OCI-LY7 (cell line): Measurements from ENCODE around the gene OR2T3. TPM values are rescaled to one million over a fixed set of nuclear protein-coding genes. Genes with fewer than 3 reads are reported as not detected.
"Not testable (repeated sequence)": the region's sequence is repeated elsewhere in the genome, so short reads cannot be mapped to it uniquely, and the experiment has no call there.

Source experiments
- BruUV-seq: library from RNA; stranded (reverse); fragments of 400-500 nt; replicated peaks from 2 replicates; lab custom pipeline; 2021; lab: Mats Ljungman, UMichigan
- CTCF ChIA-PET: fragments of 300-600 bp; sonication (Branson Sonifier 250); formaldehyde crosslinking; loops from one replicate; lab custom pipeline; 2022; ENCODE audit warnings: antibody characterized with exemption; ENCODE audit not compliant: unreplicated experiment; lab: Charles Lee
- POLR2A ChIA-PET: fragments of 300-600 bp; sonication (Branson Sonifier 250); formaldehyde crosslinking; loops from one replicate; lab custom pipeline; 2022; ENCODE audit warnings: antibody characterized with exemption; lab: Charles Lee
- DNase-seq: peaks from one replicate; pipeline ENCODE4 v3.0.0-alpha.2; 2015; ENCODE audit warnings: low spot score
- H2AFZ ChIP-seq: fragments of 200-600 bp; sonication (generic), shearing (Covaris generic); 2 replicates; pipeline ENCODE4 v1.6.1; 2014; ENCODE audit warnings: mild to moderate bottlenecking, antibody characterized with exemption, low read length, moderate library complexity
- H3K27ac ChIP-seq: fragments of 200-600 bp; sonication (generic); 2 replicates; pipeline ENCODE4 v1.5.1; 2014; ENCODE audit warnings: mixed run types, low read depth, mild to moderate bottlenecking, moderate library complexity, low read length, inconsistent platforms; ENCODE audit not compliant: poor library complexity, severe bottlenecking
- H3K36me3 ChIP-seq: fragments of 200-600 bp; sonication (generic); 2 replicates; pipeline ENCODE4 v1.6.1; 2014; ENCODE audit warnings: mild to moderate bottlenecking, antibody characterized with exemption, low read length, moderate library complexity, mixed read lengths; ENCODE audit not compliant: insufficient read depth
- H3K4me1 ChIP-seq: fragments of 200-600 bp; sonication (generic); 2 replicates; pipeline ENCODE4 v1.5.1; 2014; ENCODE audit warnings: mild to moderate bottlenecking, low read length; ENCODE audit not compliant: insufficient read depth, poor library complexity, severe bottlenecking
- H3K4me2 ChIP-seq: fragments of 200-600 bp; sonication (generic); 2 replicates; pipeline ENCODE4 v1.6.1; 2014; ENCODE audit warnings: mild to moderate bottlenecking, low read length
- H3K4me3 ChIP-seq: fragments of 200-600 bp; sonication (generic); 2 replicates; pipeline ENCODE4 v1.5.1; 2014; ENCODE audit warnings: mild to moderate bottlenecking, low read depth, low read length; ENCODE audit not compliant: poor library complexity, severe bottlenecking
- H3K79me2 ChIP-seq: fragments of 200-600 bp; sonication (generic); 2 replicates; pipeline ENCODE4 v1.6.1; 2016; ENCODE audit warnings: low read depth, mild to moderate bottlenecking, low read length, moderate library complexity, mixed read lengths; ENCODE audit not compliant: insufficient read depth
- H3K9me2 ChIP-seq: fragments of 200-600 bp; sonication (generic); 2 replicates; pipeline ENCODE4 v1.6.1; 2016; ENCODE audit warnings: mild to moderate bottlenecking, low read length, mixed read lengths; ENCODE audit not compliant: insufficient read depth
- H3K9me3 ChIP-seq: fragments of 200-600 bp; sonication (generic); 2 replicates; pipeline ENCODE4 v1.6.1; 2014; ENCODE audit warnings: mild to moderate bottlenecking, mixed run types, low read length, mixed read lengths
- H4K20me1 ChIP-seq: fragments of 200-600 bp; sonication (generic); 2 replicates; pipeline ENCODE4 v1.6.1; 2014; ENCODE audit warnings: mild to moderate bottlenecking, antibody characterized with exemption, low read length, moderate library complexity, mixed read lengths; ENCODE audit not compliant: insufficient read depth
- intact Hi-C: fragments of 100-400 bp; cut with micrococcal nuclease; formaldehyde crosslinking; loops from one replicate; pipeline ENCODE4 v1.10.0; 2022; ENCODE audit not compliant: unreplicated experiment
- total RNA-seq, 2 experiments: library from RNA; depleted of rRNA in 1 of 2; stranded (reverse); fragments of >200 nt in 1 of 2; shearing (Covaris generic) in 1 of 2; gene quantifications; 2 replicates each; pipeline ENCODE4 v1.2.3, GENCODE V29; 2014 to 2022

OR2T3 gene
- total RNA-seq, 2 experiments from 2014 or later = not detected

GRCh38 chr1:248434913-248435312 is 38.2 kb upstream of the OR2T3 start:
- H4K20me1 ChIP-seq, H3K9me3 ChIP-seq, H3K9me2 ChIP-seq, H3K4me1 ChIP-seq, CTCF ChIA-PET, DNase-seq, H3K36me3 ChIP-seq, H2AFZ ChIP-seq, H3K27ac ChIP-seq, H3K4me3 ChIP-seq, H3K79me2 ChIP-seq, H3K4me2 ChIP-seq, intact Hi-C loops, BruUV-seq, POLR2A ChIA-PET: not testable (repeated sequence)

GRCh38 chr1:248436303-248436702 is 36.8 kb upstream of the OR2T3 start:
- H2AFZ ChIP-seq, H3K4me3 ChIP-seq, DNase-seq, POLR2A ChIA-PET, H3K4me1 ChIP-seq, intact Hi-C loops, H4K20me1 ChIP-seq, H3K9me3 ChIP-seq, H3K4me2 ChIP-seq, CTCF ChIA-PET, H3K9me2 ChIP-seq, H3K27ac ChIP-seq, H3K79me2 ChIP-seq, BruUV-seq, H3K36me3 ChIP-seq: not testable (repeated sequence)

GRCh38 chr1:248438668-248439067 is 34.5 kb upstream of the OR2T3 start:
- H3K27ac ChIP-seq, DNase-seq, H3K4me3 ChIP-seq, H3K4me1 ChIP-seq, H3K9me3 ChIP-seq, H2AFZ ChIP-seq, POLR2A ChIA-PET, H3K36me3 ChIP-seq, H4K20me1 ChIP-seq, H3K4me2 ChIP-seq, H3K9me2 ChIP-seq, H3K79me2 ChIP-seq, CTCF ChIA-PET, intact Hi-C loops, BruUV-seq: not testable (repeated sequence)

DNA sequence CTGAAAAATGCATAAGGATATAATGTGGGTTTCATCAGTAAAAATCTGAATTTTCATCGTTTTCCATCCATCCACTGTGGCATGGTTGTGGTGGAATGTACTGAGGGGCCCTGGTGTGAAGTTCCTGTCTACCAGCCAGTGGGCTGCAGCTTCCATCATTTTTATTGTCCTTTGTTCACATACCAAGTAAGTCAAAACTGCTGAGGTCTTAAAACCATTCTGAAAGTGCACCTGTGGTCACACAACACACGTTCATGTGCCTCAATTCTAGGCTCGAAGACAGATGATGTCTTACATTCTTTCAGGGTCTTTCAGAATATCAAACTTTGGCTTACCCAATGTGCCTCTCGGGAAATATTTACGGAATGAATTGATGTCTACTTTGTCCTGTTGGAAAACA is 33.9 kb upstream of the OR2T3 start:
- H3K27ac ChIP-seq, H3K79me2 ChIP-seq, H3K9me3 ChIP-seq, H3K4me1 ChIP-seq, CTCF ChIA-PET, H3K4me2 ChIP-seq, POLR2A ChIA-PET, H3K9me2 ChIP-seq, DNase-seq, H4K20me1 ChIP-seq, H3K36me3 ChIP-seq, H2AFZ ChIP-seq, intact Hi-C loops, BruUV-seq, H3K4me3 ChIP-seq: not testable (repeated sequence)

- DNase-seq, intact Hi-C loops, H3K4me2 ChIP-seq, H3K36me3 ChIP-seq, POLR2A ChIA-PET, CTCF ChIA-PET, H2AFZ ChIP-seq, BruUV-seq, H3K9me3 ChIP-seq, H3K4me1 ChIP-seq, H3K9me2 ChIP-seq, H3K79me2 ChIP-seq, H4K20me1 ChIP-seq, H3K27ac ChIP-seq, H3K4me3 ChIP-seq: not testable (repeated sequence)
Observed at GRCh38 chr1:248442500-248443277, 30.5 kb upstream of the OR2T3 start.

GRCh38 chr1:248444603-248445002 is 28.5 kb upstream of the OR2T3 start:
- H3K4me1 ChIP-seq, BruUV-seq, H3K27ac ChIP-seq, H3K36me3 ChIP-seq, H3K79me2 ChIP-seq, H3K9me2 ChIP-seq, H3K4me3 ChIP-seq, POLR2A ChIA-PET, CTCF ChIA-PET, H3K9me3 ChIP-seq, DNase-seq, intact Hi-C loops, H3K4me2 ChIP-seq, H4K20me1 ChIP-seq, H2AFZ ChIP-seq: not testable (repeated sequence)
